Measurements from ENCODE around the gene TMEM41A.

The TMEM41A gene

DNA sequence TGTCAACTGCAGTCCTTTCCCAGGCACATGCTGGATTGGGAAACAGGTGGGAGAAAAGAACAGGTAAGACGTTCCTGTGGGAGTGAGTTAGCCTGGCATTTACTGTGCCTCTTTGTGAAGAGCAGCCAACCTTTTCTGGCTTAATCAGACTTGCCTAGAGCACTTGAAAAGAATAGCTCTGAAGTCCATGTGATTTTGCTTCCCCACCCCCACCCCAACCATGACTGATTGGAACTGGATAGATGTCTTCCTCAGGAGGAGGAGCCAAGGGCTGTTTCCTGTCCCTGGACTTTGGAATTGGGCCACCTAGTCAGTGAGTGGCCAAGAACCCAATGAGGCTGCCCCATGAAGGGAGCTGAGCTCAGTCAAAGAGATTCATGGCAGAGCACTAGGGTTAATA lies 4.7 kb upstream of the TMEM41A start:
- TF ChIP-seq ZBTB7A (IDR thresholded peaks at IDR 0.05; ENCODE audit: low read depth), result no peak
- no peak for TF ChIP-seq USF1 (IDR thresholded peaks at IDR 0.05)
- TF ChIP-seq, protein P1, sequence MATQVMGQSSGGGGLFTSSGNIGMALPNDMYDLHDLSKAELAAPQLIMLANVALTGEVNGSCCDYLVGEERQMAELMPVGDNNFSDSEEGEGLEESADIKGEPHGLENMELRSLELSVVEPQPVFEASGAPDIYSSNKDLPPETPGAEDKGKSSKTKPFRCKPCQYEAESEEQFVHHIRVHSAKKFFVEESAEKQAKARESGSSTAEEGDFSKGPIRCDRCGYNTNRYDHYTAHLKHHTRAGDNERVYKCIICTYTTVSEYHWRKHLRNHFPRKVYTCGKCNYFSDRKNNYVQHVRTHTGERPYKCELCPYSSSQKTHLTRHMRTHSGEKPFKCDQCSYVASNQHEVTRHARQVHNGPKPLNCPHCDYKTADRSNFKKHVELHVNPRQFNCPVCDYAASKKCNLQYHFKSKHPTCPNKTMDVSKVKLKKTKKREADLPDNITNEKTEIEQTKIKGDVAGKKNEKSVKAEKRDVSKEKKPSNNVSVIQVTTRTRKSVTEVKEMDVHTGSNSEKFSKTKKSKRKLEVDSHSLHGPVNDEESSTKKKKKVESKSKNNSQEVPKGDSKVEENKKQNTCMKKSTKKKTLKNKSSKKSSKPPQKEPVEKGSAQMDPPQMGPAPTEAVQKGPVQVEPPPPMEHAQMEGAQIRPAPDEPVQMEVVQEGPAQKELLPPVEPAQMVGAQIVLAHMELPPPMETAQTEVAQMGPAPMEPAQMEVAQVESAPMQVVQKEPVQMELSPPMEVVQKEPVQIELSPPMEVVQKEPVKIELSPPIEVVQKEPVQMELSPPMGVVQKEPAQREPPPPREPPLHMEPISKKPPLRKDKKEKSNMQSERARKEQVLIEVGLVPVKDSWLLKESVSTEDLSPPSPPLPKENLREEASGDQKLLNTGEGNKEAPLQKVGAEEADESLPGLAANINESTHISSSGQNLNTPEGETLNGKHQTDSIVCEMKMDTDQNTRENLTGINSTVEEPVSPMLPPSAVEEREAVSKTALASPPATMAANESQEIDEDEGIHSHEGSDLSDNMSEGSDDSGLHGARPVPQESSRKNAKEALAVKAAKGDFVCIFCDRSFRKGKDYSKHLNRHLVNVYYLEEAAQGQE (IDR thresholded peaks at IDR 0.05; ENCODE audit: low read depth), result no peak
- TF ChIP-seq CEBPB (IDR thresholded peaks at IDR 0.05), result no peak
- no peak for TF ChIP-seq TCF12 (IDR thresholded peaks at IDR 0.05; ENCODE audit: low read depth)
- TF ChIP-seq, protein P2, sequence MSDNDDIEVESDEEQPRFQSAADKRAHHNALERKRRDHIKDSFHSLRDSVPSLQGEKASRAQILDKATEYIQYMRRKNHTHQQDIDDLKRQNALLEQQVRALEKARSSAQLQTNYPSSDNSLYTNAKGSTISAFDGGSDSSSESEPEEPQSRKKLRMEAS (IDR thresholded peaks at IDR 0.05), result no peak
- TF ChIP-seq TEAD4 (IDR thresholded peaks at IDR 0.05), result no peak

GRCh38 chr3:185502987-185503386 lies 4.2 kb upstream of the TMEM41A start:
- TF ChIP-seq, protein P2 (IDR thresholded peaks at IDR 0.05), result no peak
- TF ChIP-seq CEBPB (IDR thresholded peaks at IDR 0.05) (no peak), EP300 (IDR thresholded peaks at IDR 0.05; ENCODE audit: borderline replicate concordance) (no peak), NFIC (IDR thresholded peaks at IDR 0.05) (no peak), RAD21 (IDR thresholded peaks at IDR 0.05; ENCODE audit: low read depth) (no peak), TCF12 (IDR thresholded peaks at IDR 0.05; ENCODE audit: low read depth) (no peak), EGR1 (IDR thresholded peaks at IDR 0.05) (no peak), TEAD4 (IDR thresholded peaks at IDR 0.05) (no peak), ZBTB7A (IDR thresholded peaks at IDR 0.05; ENCODE audit: low read depth) (no peak), FOXM1 (IDR thresholded peaks at IDR 0.05; ENCODE audit: borderline replicate concordance, low read depth) (no peak), USF1 (IDR thresholded peaks at IDR 0.05) (no peak), YY1 (IDR thresholded peaks at IDR 0.05; ENCODE audit: low read depth) (no peak), TAF1 (IDR thresholded peaks at IDR 0.05; ENCODE audit: low read depth) (no peak), CREB1 (IDR thresholded peaks at IDR 0.05; ENCODE audit: low read depth) (no peak)
- TF ChIP-seq, protein P1 (IDR thresholded peaks at IDR 0.05; ENCODE audit: low read depth), result no peak

- TF ChIP-seq TAF1 (IDR thresholded peaks at IDR 0.05; ENCODE audit: low read depth), result no peak
- TF ChIP-seq TCF12 (IDR thresholded peaks at IDR 0.05; ENCODE audit: low read depth), result no peak
- TF ChIP-seq, protein P2 (IDR thresholded peaks at IDR 0.05), result no peak
- no peak for TF ChIP-seq FOXM1 (IDR thresholded peaks at IDR 0.05; ENCODE audit: borderline replicate concordance, low read depth)
- TF ChIP-seq TEAD4 (IDR thresholded peaks at IDR 0.05), result no peak
- TF ChIP-seq EGR1 (IDR thresholded peaks at IDR 0.05), result no peak
- TF ChIP-seq RAD21 (IDR thresholded peaks at IDR 0.05; ENCODE audit: low read depth), result no peak
- no peak for TF ChIP-seq CREB1 (IDR thresholded peaks at IDR 0.05; ENCODE audit: low read depth)
- TF ChIP-seq USF1 (IDR thresholded peaks at IDR 0.05), result no peak
- no peak for TF ChIP-seq CEBPB (IDR thresholded peaks at IDR 0.05)
- TF ChIP-seq EP300 (IDR thresholded peaks at IDR 0.05; ENCODE audit: borderline replicate concordance), result no peak
Observed at GRCh38 chr3:185490241-185490640, 8.6 kb downstream of the TMEM41A start.

- no peak for TF ChIP-seq TAF1 (IDR thresholded peaks at IDR 0.05; ENCODE audit: low read depth)
- no peak for TF ChIP-seq NFIC (IDR thresholded peaks at IDR 0.05)
- no peak for TF ChIP-seq EP300 (IDR thresholded peaks at IDR 0.05; ENCODE audit: borderline replicate concordance)
- TF ChIP-seq CREB1 (IDR thresholded peaks at IDR 0.05; ENCODE audit: low read depth), result no peak
Observed at GRCh38 chr3:185489462-185489861, 9.4 kb downstream of the TMEM41A start.

- TF ChIP-seq, protein P1 (IDR thresholded peaks at IDR 0.05; ENCODE audit: low read depth), result no peak
- TF ChIP-seq USF1 (IDR thresholded peaks at IDR 0.05), result no peak
- no peak for TF ChIP-seq FOXM1 (IDR thresholded peaks at IDR 0.05; ENCODE audit: borderline replicate concordance, low read depth)
- no peak for TF ChIP-seq EP300 (IDR thresholded peaks at IDR 0.05; ENCODE audit: borderline replicate concordance)
- TF ChIP-seq TEAD4 (IDR thresholded peaks at IDR 0.05), result no peak
- TF ChIP-seq, protein P2 (IDR thresholded peaks at IDR 0.05), result no peak
- TF ChIP-seq ZBTB7A (IDR thresholded peaks at IDR 0.05; ENCODE audit: low read depth), result no peak
Observed at GRCh38 chr3:185488465-185488864, 10.4 kb downstream of the TMEM41A start.
